Body of pancreas (tissue), 4 donors: ENCODE measurements around the gene NGFR.

Experiments
- CTCF ChIP-seq, 7 experiments: fragments of 450-650 bp in 4 of 7; fragments of 200-600 bp in 3 of 7; sonication (generic) in 3 of 7; IDR thresholded peaks; one replicate each; pipeline ENCODE4 v1.5.1; 2016 to 2019; ENCODE audit warnings: antibody characterized with exemption in 7 of 7
- POLR2A ChIP-seq, 3 donors: fragments of 450-650 bp; IDR thresholded peaks; one replicate each; pipeline ENCODE4 v1.6.1; 2016; ENCODE audit warnings: antibody characterized with exemption in 3 of 3, mild to moderate bottlenecking in 2 of 3

- TF ChIP-seq CTCF (IDR thresholded peaks at IDR 0.05) (no peak), POLR2A (IDR thresholded peaks at IDR 0.05) (no peak)
These were observed 28.7 kb upstream of the NGFR start for GRCh38 chr17:49466436-49466835.
